ENCODE results near the gene CPED1.
"Not testable (repeated sequence)": the region's sequence is repeated elsewhere in the genome, so short reads cannot be mapped to it uniquely, and the experiment has no call there.

Gene CPED1

GRCh38 chr7:121244120-121244870, 255.8 kb downstream of the CPED1 start:
- DNase-seq (ENCODE audit: low read depth, low spot score) = no peak
- ChIA-PET POLR2A (no interaction called here), CTCF (no interaction called here)
- TF ChIP-seq CTCF (IDR thresholded peaks at IDR 0.05; ENCODE audit: insufficient read depth, low read length, missing control alignments) = no peak
- no peak overlapping the region for H3K4me3 ChIP-seq (ENCODE audit: low read depth, low read length)

GRCh38 chr7:121251367-121251766, 262.9 kb downstream of the CPED1 start:
- POLR2A ChIA-PET; H3K4me3 ChIP-seq (ENCODE audit: low read depth, low read length); DNase-seq (ENCODE audit: low read depth, low spot score); CTCF ChIA-PET: not testable (repeated sequence)

GRCh38 chr7:121252523-121253235, 264.2 kb downstream of the CPED1 start:
- CTCF ChIA-PET; H3K4me3 ChIP-seq (ENCODE audit: low read depth, low read length); POLR2A ChIA-PET; DNase-seq (ENCODE audit: low read depth, low spot score): not testable (repeated sequence)

- DNase-seq (ENCODE audit: low read depth, low spot score) = no peak
- POLR2A ChIA-PET = no interaction called here
- CTCF ChIA-PET = interaction anchor here (0.6 kb wide), 1 partner anchor 71 kb away, joined by 3 read pairs; no protein-coding TSS in a partner anchor
- no peak for TF ChIP-seq CTCF (IDR thresholded peaks at IDR 0.05; ENCODE audit: insufficient read depth, low read length, missing control alignments)
- no peak overlapping the region for H3K4me3 ChIP-seq (ENCODE audit: low read depth, low read length)
Measured at GRCh38 chr7:121259826-121260225, 271.3 kb downstream of the CPED1 start.

GRCh38 chr7:121261207-121261884, 272.8 kb downstream of the CPED1 start:
- no peak overlapping the region for H3K4me3 ChIP-seq (ENCODE audit: low read depth, low read length)
- no peak for TF ChIP-seq CTCF (IDR thresholded peaks at IDR 0.05; ENCODE audit: insufficient read depth, low read length, missing control alignments)
- no peak for DNase-seq (ENCODE audit: low read depth, low spot score)
- ChIA-PET POLR2A (no interaction called here), CTCF (interaction anchor here (1.1 kb wide), 1 partner anchor 13 kb away, joined by 3 read pairs; no protein-coding TSS in a partner anchor)

GRCh38 chr7:121262221-121262620, 273.7 kb downstream of the CPED1 start:
- CTCF ChIA-PET = no interaction called here
- no peak for TF ChIP-seq CTCF (IDR thresholded peaks at IDR 0.05; ENCODE audit: insufficient read depth, low read length, missing control alignments)
- DNase-seq (ENCODE audit: low read depth, low spot score) = peak; percentile 38
- H3K4me3 ChIP-seq (ENCODE audit: low read depth, low read length) = no peak overlapping the region
- POLR2A ChIA-PET = no interaction called here

- DNase-seq (ENCODE audit: low read depth, low spot score) = no peak
- TF ChIP-seq CTCF (IDR thresholded peaks at IDR 0.05; ENCODE audit: insufficient read depth, low read length, missing control alignments) = no peak
- H3K4me3 ChIP-seq (ENCODE audit: low read depth, low read length) = no peak overlapping the region
- CTCF ChIA-PET = no interaction called here
- POLR2A ChIA-PET = no interaction called here
Measured at GRCh38 chr7:121262969-121263368, 274.5 kb downstream of the CPED1 start.

Data from AG04449 (cell line).